Jurkat, Clone E6-1 (cell line): Measurements from ENCODE around the gene TOP3A.
"Not testable (repeated sequence)": the region's sequence is repeated elsewhere in the genome, so short reads cannot be mapped to it uniquely, and the experiment has no call there.

Experiments
- DNase-seq: peaks from one replicate; pipeline ENCODE4 v3.0.0-alpha.2; 2011; ENCODE audit warnings: low read depth, low spot score
- H3K4me3 ChIP-seq: 2 replicates; pipeline ENCODE4 v1.5.1; 2011; ENCODE audit warnings: mild to moderate bottlenecking, low read length, control low read depth, moderate library complexity

Gene TOP3A

GRCh38 chr17:18326572-18326971 is 11.8 kb upstream of the TOP3A start:
- no peak for DNase-seq
- H3K4me3 ChIP-seq: no peak overlapping the region

GRCh38 chr17:18326039-18326438 is 11.2 kb upstream of the TOP3A start:
- DNase-seq: no peak
- H3K4me3 ChIP-seq: no peak overlapping the region

- DNase-seq: no peak
- H3K4me3 ChIP-seq: no peak overlapping the region
Measured at GRCh38 chr17:18324140-18325050, 9.6 kb upstream of the TOP3A start.

GRCh38 chr17:18323507-18324139 is 8.8 kb upstream of the TOP3A start:
- no peak overlapping the region for H3K4me3 ChIP-seq
- DNase-seq: no peak

- DNase-seq: no peak
- H3K4me3 ChIP-seq: no peak overlapping the region
Measured at GRCh38 chr17:18323007-18323406, 8.2 kb upstream of the TOP3A start.

- no peak overlapping the region for H3K4me3 ChIP-seq
- DNase-seq: no peak
Measured at GRCh38 chr17:18322522-18322921, 7.7 kb upstream of the TOP3A start.

GRCh38 chr17:18321309-18321708 is 6.5 kb upstream of the TOP3A start:
- no peak for DNase-seq
- no peak overlapping the region for H3K4me3 ChIP-seq

GRCh38 chr17:18320301-18320700 is 5.5 kb upstream of the TOP3A start:
- no peak overlapping the region for H3K4me3 ChIP-seq
- DNase-seq: no peak

- no peak overlapping the region for H3K4me3 ChIP-seq
Measured at GRCh38 chr17:18319604-18320256, 4.9 kb upstream of the TOP3A start.

GRCh38 chr17:18318771-18319450 is 4.1 kb upstream of the TOP3A start:
- DNase-seq: no peak
- no peak overlapping the region for H3K4me3 ChIP-seq

More at GRCh38 chr17:18319604-18320256, 4.9 kb upstream of the TOP3A start:
- DNase-seq: no peak

- H3K4me3 ChIP-seq: no peak overlapping the region
Measured at GRCh38 chr17:18318117-18318516, 3.3 kb upstream of the TOP3A start.

GRCh38 chr17:18315961-18316360 is 1.2 kb upstream of the TOP3A start:
- no peak for DNase-seq
- peak overlapping the region; percentile 80 for H3K4me3 ChIP-seq

More at GRCh38 chr17:18318117-18318516, 3.3 kb upstream of the TOP3A start:
- no peak for DNase-seq

- DNase-seq: peak; percentile 25
- H3K4me3 ChIP-seq: peak overlapping the region; percentile 80
Measured at GRCh38 chr17:18315562-18315922, 748 bp upstream of the TOP3A start.

- DNase-seq: no peak
Measured at GRCh38 chr17:18314059-18314730, 599 bp downstream of the TOP3A start.

GRCh38 chr17:18309202-18309601 is 5.6 kb downstream of the TOP3A start:
- H3K4me3 ChIP-seq: no peak overlapping the region
- DNase-seq: no peak

More at GRCh38 chr17:18314059-18314730, 599 bp downstream of the TOP3A start:
- peak overlapping the region; percentile 80 for H3K4me3 ChIP-seq

- not testable (repeated sequence) for DNase-seq, H3K4me3 ChIP-seq
Measured at GRCh38 chr17:18303206-18303605, 11.6 kb downstream of the TOP3A start.

- no peak overlapping the region for H3K4me3 ChIP-seq
Measured at GRCh38 chr17:18300725-18301480, 13.9 kb downstream of the TOP3A start.

GRCh38 chr17:18298061-18298460 is 16.7 kb downstream of the TOP3A start:
- H3K4me3 ChIP-seq, DNase-seq: not testable (repeated sequence)

More at GRCh38 chr17:18300725-18301480, 13.9 kb downstream of the TOP3A start:
- DNase-seq: no peak
